ENCODE results near the gene TNS3. TPM values are rescaled to one million over a fixed set of nuclear protein-coding genes. Genes with fewer than 3 reads are reported as not detected.

TNS3 gene
- total and polyA plus RNA-seq, 2 donors (not counting 1 experiment from before 2014, with no cell fraction given), result 11.4 to 77.5 TPM

- no peak for ATAC-seq (ENCODE audit: low read depth)
- Histone ChIP-seq H3K9ac (ENCODE audit: low read length) (no peak overlapping the region), H3K4me1 (ENCODE audit: control insufficient read depth in 2 of 2, insufficient read depth in 2 of 2, low read length in 2 of 2) (no peaks in the 10 kb centered on the region), H3K36me3 (replicated peaks in 1 of 2; ENCODE audit: control extremely low read depth in 1 of 2, control insufficient read depth in 1 of 2, extremely low read depth in 1 of 2, insufficient read depth in 2 of 2, low read length in 1 of 2) (peaks cover 5 to 47% of the 10 kb centered on the region in 2 experiments), H3K4me3 (ENCODE audit: control extremely low read depth in 1 of 5, extremely low read depth in 1 of 5, insufficient read depth in 1 of 5, low read depth in 2 of 5, low read length in 4 of 5) (no peak overlapping the region), H2AFZ (ENCODE audit: insufficient read depth, low read depth, low read length, poor library complexity, severe bottlenecking) (no peak overlapping the region), H3K9me3 (ENCODE audit: control extremely low read depth in 1 of 3, control insufficient read depth in 2 of 3, insufficient read depth in 1 of 3, low read length in 2 of 3) (no peaks in the 10 kb centered on the region), H3K79me2 (ENCODE audit: control insufficient read depth, insufficient read depth, low read length) (no peaks in the 10 kb centered on the region), H3K27ac (ENCODE audit: low read length in 2 of 2) (no peak overlapping the region), H4K20me1 (ENCODE audit: control insufficient read depth, insufficient read depth, low read length, poor library complexity, severe bottlenecking) (no peaks in the 10 kb centered on the region), H3K4me2 (replicated peaks; ENCODE audit: low read depth, low read length, poor library complexity, severe bottlenecking) (no peak overlapping the region), H3K27me3 (replicated peaks in 1 of 4; ENCODE audit: control extremely low read depth in 1 of 4, control insufficient read depth in 3 of 4, insufficient read depth in 4 of 4, low read length in 3 of 4) (no peaks in the 10 kb centered on the region)
- intact Hi-C loops (cut with micrococcal nuclease), result no loop called here
- Mint-ChIP-seq H3K9me3 (ENCODE audit: insufficient read depth) (no peaks in the 10 kb centered on the region), H3K4me1 (no peaks in the 10 kb centered on the region), H3K4me3 (no peak overlapping the region), H3K27me3 (no peaks in the 10 kb centered on the region), H3K27ac (no peak overlapping the region)
- DNase-seq, result no peak
- CTCF ChIA-PET, result no interaction called here
- 93% methylated on average over 8 of the region's 13 CpGs for WGBS (ENCODE audit: insufficient coverage)
- POLR2A ChIA-PET, result no interaction called here
- TF ChIP-seq EZH2 (IDR thresholded peaks at IDR 0.05; ENCODE audit: borderline replicate concordance, insufficient read depth, low read depth, low read length, poor library complexity, severe bottlenecking) (no peak), CTCF (IDR thresholded peaks at IDR 0.05) (no peak)
Measured at GRCh38 chr7:47407136-47407535, 174.8 kb downstream of the TNS3 start.

GRCh38 chr7:47406801-47407129, 175.1 kb downstream of the TNS3 start:
- intact Hi-C loops (cut with micrococcal nuclease), result no loop called here
- WGBS (ENCODE audit: insufficient coverage), result 90% methylated on average over 7 of the region's 11 CpGs
- Histone ChIP-seq H3K27ac (ENCODE audit: low read length in 2 of 2) (no peak overlapping the region), H3K4me3 (ENCODE audit: control extremely low read depth in 1 of 5, extremely low read depth in 1 of 5, insufficient read depth in 1 of 5, low read depth in 2 of 5, low read length in 4 of 5) (no peak overlapping the region), H3K79me2 (ENCODE audit: control insufficient read depth, insufficient read depth, low read length) (no peaks in the 10 kb centered on the region), H4K20me1 (ENCODE audit: control insufficient read depth, insufficient read depth, low read length, poor library complexity, severe bottlenecking) (no peaks in the 10 kb centered on the region), H3K36me3 (replicated peaks in 1 of 2; ENCODE audit: control extremely low read depth in 1 of 2, control insufficient read depth in 1 of 2, extremely low read depth in 1 of 2, insufficient read depth in 2 of 2, low read length in 1 of 2) (peaks cover 5 to 46% of the 10 kb centered on the region in 2 experiments), H3K27me3 (replicated peaks in 1 of 4; ENCODE audit: control extremely low read depth in 1 of 4, control insufficient read depth in 3 of 4, insufficient read depth in 4 of 4, low read length in 3 of 4) (no peaks in the 10 kb centered on the region), H3K4me1 (ENCODE audit: control insufficient read depth in 2 of 2, insufficient read depth in 2 of 2, low read length in 2 of 2) (no peaks in the 10 kb centered on the region), H3K9me3 (ENCODE audit: control extremely low read depth in 1 of 3, control insufficient read depth in 2 of 3, insufficient read depth in 1 of 3, low read length in 2 of 3) (no peaks in the 10 kb centered on the region), H2AFZ (ENCODE audit: insufficient read depth, low read depth, low read length, poor library complexity, severe bottlenecking) (no peak overlapping the region), H3K9ac (ENCODE audit: low read length) (no peak overlapping the region), H3K4me2 (replicated peaks; ENCODE audit: low read depth, low read length, poor library complexity, severe bottlenecking) (no peak overlapping the region)
- DNase-seq (no peak), ATAC-seq (ENCODE audit: low read depth) (no peak)
- POLR2A ChIA-PET, result no interaction called here
- Mint-ChIP-seq H3K27ac (no peak overlapping the region), H3K9me3 (ENCODE audit: insufficient read depth) (no peaks in the 10 kb centered on the region), H3K4me1 (no peaks in the 10 kb centered on the region), H3K4me3 (no peak overlapping the region), H3K27me3 (no peaks in the 10 kb centered on the region)
- CTCF ChIA-PET, result no interaction called here
- no peak for TF ChIP-seq EZH2 (IDR thresholded peaks at IDR 0.05; ENCODE audit: borderline replicate concordance, insufficient read depth, low read depth, low read length, poor library complexity, severe bottlenecking)
- no peak for TF ChIP-seq CTCF (IDR thresholded peaks at IDR 0.05)

All from B cell (primary cell).